Left forelimb (tissue), 1 donor: ENCODE results near the gene NAALADL2.

Experiments used
- DNase-seq: peaks from one replicate; pipeline ENCODE4 v3.0.0-alpha.2; 2018; ENCODE audit warnings: low spot score

Gene NAALADL2

GRCh38 chr3:175662815-175663214 is 803.7 kb downstream of the NAALADL2 start:
- no peak for DNase-seq

DNA sequence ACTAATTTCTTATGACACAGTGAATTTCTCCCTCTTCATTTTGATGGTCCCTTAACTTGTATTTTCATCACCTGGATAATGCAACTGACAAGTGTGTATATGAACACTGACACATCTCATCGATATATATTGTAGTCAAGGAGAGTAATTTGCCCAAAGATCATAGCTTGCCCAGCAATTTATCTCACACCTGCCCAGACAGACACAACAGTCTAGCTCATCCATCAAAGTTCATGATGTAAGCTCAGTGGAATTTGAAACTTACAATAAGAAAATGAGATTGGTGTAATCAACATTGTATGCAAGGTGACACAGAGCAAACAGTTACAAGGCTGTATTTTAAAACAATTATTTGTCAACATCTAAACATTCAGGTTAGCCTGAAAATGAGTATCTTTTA is 805.8 kb downstream of the NAALADL2 start:
- no peak for DNase-seq

GRCh38 chr3:175668300-175668699 is 809.2 kb downstream of the NAALADL2 start:
- no peak for DNase-seq

GRCh38 chr3:175670557-175670956 is 811.4 kb downstream of the NAALADL2 start:
- no peak for DNase-seq

GRCh38 chr3:175672119-175672689 is 813.1 kb downstream of the NAALADL2 start:
- no peak for DNase-seq

DNA sequence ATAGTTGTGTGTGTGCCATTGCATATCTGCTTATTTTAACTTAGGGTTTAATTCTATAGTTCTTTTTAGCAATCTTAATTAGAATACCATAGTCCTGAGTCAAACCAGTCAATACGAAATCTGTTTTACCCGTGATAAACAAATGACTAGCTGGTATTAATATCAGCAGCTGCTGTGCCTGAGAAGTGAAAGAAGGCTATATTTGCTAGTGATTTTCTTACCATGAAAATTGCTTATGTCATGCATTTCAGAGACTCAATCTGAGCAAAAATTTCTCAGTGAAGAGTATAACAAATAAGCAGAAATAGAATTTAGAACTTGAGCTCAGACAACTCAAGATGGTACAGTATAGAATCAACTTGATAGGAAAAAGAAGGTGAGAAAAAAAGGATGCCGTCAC is 820.4 kb downstream of the NAALADL2 start:
- DNase-seq = no peak

DNA sequence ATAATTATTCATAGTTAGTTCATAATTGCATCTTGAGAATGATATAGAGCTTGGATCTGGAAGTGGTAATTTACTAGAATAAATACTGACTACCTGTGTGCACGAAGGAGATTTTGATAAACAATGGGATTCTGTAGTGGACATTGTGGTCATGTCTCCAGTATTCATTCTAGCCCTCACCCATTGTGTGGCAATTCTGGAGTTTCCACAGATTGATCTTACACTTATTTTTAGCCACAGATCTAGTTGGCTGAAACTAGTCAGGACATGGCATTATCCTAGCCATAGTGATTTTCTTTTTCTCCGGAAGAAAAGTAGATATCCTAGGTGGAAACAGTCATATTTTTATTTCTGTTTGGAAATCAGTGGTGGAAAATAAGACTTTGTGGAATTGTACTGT is 833.1 kb downstream of the NAALADL2 start:
- no peak for DNase-seq

DNA sequence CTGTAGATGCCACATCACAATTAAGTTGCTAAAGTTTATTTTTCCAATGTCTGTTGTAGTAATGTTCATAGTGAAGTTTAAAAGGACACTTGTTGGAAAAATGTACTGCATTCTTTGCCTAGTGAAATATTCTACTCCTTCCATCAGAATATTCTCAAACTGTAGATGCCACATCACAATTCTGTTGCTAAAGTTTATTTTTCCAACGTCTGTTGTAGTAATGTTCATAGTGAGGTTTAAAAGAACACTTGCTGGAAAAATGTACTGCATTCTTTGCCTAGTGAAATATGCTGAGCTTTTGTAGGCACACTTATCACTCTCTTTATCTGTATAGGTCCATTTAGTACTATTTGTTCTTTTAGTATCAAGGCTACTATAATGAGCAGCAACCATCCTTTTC is 836.1 kb downstream of the NAALADL2 start:
- DNase-seq = no peak

- DNase-seq = no peak
Measured at GRCh38 chr3:175702956-175703355, 843.8 kb downstream of the NAALADL2 start.

DNA sequence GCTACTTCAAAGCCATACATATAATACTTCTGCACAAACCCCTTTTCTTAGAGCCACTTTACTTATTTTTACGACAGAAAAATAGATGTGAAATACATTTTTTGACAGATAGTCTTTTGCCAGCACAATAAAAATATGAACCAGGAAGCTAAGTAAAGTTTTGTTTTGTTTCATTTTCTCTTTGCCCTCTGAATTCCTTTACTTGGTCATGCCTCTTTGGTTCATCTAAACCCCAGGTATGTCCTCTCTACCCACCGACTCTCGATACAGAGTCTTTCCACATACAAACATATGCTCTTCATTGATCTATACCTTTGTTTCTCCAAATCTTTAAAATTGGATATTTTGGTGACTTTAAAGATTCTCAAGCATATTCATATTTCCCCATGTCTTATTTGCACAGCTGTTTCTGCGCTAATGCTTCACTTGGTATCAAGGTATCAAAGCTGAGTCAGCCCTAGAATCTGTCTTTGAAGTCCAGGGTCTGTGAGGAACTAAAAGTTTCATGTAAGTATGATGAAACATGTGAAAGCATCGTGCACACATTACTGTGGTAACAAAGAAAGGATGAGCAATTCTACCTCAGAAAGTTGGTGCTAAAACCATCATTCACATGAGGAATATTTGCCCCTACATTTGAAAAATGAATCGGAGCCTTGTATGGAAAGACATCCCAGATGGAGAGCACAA is 845.4 kb downstream of the NAALADL2 start:
- no peak for DNase-seq

GRCh38 chr3:175713268-175713667 is 854.1 kb downstream of the NAALADL2 start:
- no peak for DNase-seq

DNA sequence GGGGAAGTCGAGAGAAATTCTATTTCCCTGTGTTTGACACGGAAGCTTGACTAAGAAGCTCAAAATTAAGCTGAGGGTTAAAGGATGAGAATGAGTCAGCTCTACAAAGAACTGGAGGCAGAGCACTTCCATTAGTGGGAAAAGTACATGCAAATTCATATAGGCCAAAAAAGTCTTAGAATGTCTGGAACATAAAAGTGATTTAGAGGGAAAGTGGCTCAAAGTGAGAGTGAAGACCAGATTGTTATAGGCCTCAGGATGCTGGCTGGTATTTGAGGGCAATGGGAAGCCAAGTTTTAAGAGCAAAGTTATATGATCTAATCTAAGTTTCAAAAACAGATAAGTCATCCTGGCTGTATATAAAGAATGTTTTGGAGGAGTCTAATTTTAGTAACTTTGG is 857.3 kb downstream of the NAALADL2 start:
- no peak for DNase-seq

- DNase-seq = no peak
Measured at GRCh38 chr3:175726228-175726627, 867.1 kb downstream of the NAALADL2 start.

DNA sequence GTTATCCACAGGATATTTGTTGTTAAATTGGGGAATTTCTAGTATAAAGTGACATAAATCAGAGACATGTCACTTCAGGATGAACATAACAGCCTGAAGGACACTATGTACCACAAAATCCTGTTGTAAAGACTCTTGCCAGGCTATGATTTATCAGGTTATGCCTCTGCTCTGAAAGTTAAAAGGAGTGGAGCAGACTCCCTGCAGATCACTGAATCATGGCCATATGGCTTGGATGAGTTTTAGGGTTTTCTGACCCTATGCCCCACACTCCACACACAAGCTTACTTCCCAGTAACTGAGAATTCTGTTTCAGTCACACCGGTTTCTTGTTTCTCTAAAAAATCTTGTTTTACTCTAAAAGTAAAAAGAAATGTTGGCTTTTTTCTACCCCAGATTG is 869.4 kb downstream of the NAALADL2 start:
- no peak for DNase-seq

DNA sequence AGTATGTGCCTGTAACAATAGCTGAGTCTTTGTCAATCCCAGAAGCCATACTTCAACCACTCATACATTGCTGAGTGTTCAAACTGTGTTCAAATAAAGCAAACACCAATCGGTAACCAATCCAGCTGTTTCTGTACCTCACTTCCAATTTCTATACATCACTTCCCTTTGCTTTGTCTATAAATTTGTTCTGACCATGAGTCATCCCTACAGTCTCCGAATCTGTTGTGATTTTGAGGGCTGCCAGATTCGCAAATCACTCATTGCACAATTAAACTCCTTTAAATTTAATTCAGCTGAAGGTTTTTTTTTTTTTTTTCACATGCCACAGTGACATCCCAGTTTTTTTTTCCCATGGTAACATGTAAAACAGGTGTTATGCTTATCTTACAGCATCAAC is 870.3 kb downstream of the NAALADL2 start:
- DNase-seq = no peak

DNA sequence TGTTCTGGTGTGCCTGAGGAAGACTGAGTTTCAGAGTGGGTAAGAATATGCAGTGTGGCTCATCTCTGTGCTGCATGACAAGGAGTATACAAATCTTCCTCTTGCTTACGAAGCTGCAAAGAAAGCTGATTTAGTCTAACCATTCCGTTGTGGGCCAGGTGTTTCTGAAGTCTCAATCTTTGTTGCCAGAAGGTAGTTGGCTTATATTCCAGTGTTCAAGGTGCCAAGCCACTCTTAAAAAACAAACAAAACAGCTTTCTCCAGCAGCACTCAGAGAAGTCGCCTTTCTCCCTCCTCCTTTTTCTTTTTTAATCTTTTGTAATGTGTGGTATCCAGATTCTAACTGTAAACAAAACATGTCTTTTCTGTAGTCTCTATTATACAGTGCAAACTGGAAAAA is 872.4 kb downstream of the NAALADL2 start:
- DNase-seq = no peak

- no peak for DNase-seq
Measured at GRCh38 chr3:175732017-175732416, 872.9 kb downstream of the NAALADL2 start.

GRCh38 chr3:175735866-175736265 is 876.7 kb downstream of the NAALADL2 start:
- no peak for DNase-seq

- DNase-seq = no peak
Measured at GRCh38 chr3:175737646-175738572, 878.8 kb downstream of the NAALADL2 start.

GRCh38 chr3:175741951-175742350 is 882.8 kb downstream of the NAALADL2 start:
- no peak for DNase-seq

GRCh38 chr3:175743733-175744400 is 884.7 kb downstream of the NAALADL2 start:
- DNase-seq = no peak

DNA sequence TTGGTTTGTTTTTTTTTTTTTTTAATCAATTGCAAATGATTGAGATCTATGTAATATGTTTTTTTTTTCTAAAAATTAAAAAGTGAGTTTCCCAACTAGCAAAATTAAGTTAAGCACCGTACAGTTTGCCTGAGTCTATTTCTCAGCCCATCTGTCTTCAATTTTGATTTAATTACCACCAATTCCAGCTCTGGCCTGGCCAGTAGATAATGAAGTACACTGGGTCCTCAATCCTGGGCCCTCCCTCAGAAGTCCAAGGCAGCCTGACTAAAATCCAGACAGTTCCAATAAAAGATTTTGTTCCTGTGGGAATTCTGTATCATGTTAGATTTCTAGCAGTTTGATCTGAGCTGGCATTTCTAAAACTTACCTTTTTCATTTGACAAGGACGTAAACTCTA is 887.2 kb downstream of the NAALADL2 start:
- DNase-seq = no peak
